SK-N-SH (cell line): ENCODE data around the gene PLEKHM3. TPM values are rescaled to one million over a fixed set of nuclear protein-coding genes. Genes with fewer than 3 reads are reported as not detected.

Experiments used
- CTCF ChIA-PET: fragments of 300-600, 350-600 bp; formaldehyde crosslinking; extraction: SDS; loops from one replicate; lab custom pipeline; 2021; lab: Yijun Ruan, JAX
- POLR2A ChIA-PET: fragments of 350-600 bp; sonication (Branson Sonifier 250); formaldehyde crosslinking; extraction: SDS; loops from one replicate; lab custom pipeline; 2020; ENCODE audit warnings: antibody characterized with exemption, inconsistent platforms; lab: Yijun Ruan, JAX
- DNase-seq: peaks from one replicate; pipeline ENCODE4 v3.0.0; 2012
- H2AFZ ChIP-seq: fragments of 200-600 bp; sonication (generic); 2 replicates; pipeline ENCODE4 v1.8.1; 2016; ENCODE audit warnings: antibody characterized with exemption, mild to moderate bottlenecking, low read depth
- H3F3A ChIP-seq: fragments of 200-600 bp; sonication (generic); replicated peaks from 2 replicates; pipeline ENCODE3; 2016; ENCODE audit warnings: antibody characterized with exemption, mild to moderate bottlenecking; ENCODE audit not compliant: insufficient read depth
- H3K27ac ChIP-seq, 2 experiments: fragments of 200-500 bp in 1 of 2; fragments of 200-600 bp in 1 of 2; sonication (Bioruptor generic) in 1 of 2; sonication (generic), shearing (Covaris generic) in 1 of 2; 2 replicates each; pipeline versions ENCODE4 v1.5.1 to v1.6.1; 2014 to 2016; ENCODE audit warnings: low read depth in 2 of 2, inconsistent platforms in 1 of 2, low read length in 1 of 2, mild to moderate bottlenecking in 1 of 2, mixed read lengths in 1 of 2
- H3K27me3 ChIP-seq: fragments of 200-600 bp; sonication (generic), shearing (Covaris generic); 2 replicates; pipeline ENCODE4 v1.6.1; 2016; ENCODE audit warnings: mixed run types; ENCODE audit not compliant: insufficient read depth
- H3K36me3 ChIP-seq, 2 experiments: fragments of 200-500 bp in 1 of 2; fragments of 200-600 bp in 1 of 2; sonication (Bioruptor generic) in 1 of 2; sonication (generic) in 1 of 2; replicated peaks in 1 of 2; 2 replicates each; pipeline versions ENCODE3 to v1.5.1; 2014 to 2016; ENCODE audit warnings: low read length in 1 of 2, mild to moderate bottlenecking in 1 of 2; ENCODE audit not compliant: insufficient read depth in 2 of 2, control insufficient read depth in 1 of 2
- H3K4me1 ChIP-seq, 2 experiments: fragments of 200-500 bp in 1 of 2; fragments of 200-600 bp in 1 of 2; sonication (Bioruptor generic) in 1 of 2; sonication (generic), shearing (Covaris generic) in 1 of 2; 2 replicates each; pipeline versions ENCODE4 v1.5.1 to v1.6.1; 2014 to 2016; ENCODE audit warnings: low read depth in 1 of 2, low read length in 1 of 2, mixed run types in 1 of 2; ENCODE audit not compliant: insufficient read depth in 2 of 2, control insufficient read depth in 1 of 2
- H3K4me2 ChIP-seq: fragments of 200-600 bp; sonication (generic), shearing (Covaris generic); 2 replicates; pipeline ENCODE4 v1.6.1; 2017; ENCODE audit warnings: mixed run types
- H3K4me3 ChIP-seq, 2 experiments: fragments of 200-500 bp in 1 of 2; fragments of 200-600 bp in 1 of 2; sonication (Bioruptor generic) in 1 of 2; sonication (generic), shearing (Covaris generic) in 1 of 2; 2 replicates each; pipeline versions ENCODE4 v1.5.1 to v1.8.1; 2014 to 2016; ENCODE audit warnings: low read depth in 2 of 2, inconsistent platforms in 1 of 2, low read length in 1 of 2, mild to moderate bottlenecking in 1 of 2, mixed read lengths in 1 of 2, moderate library complexity in 1 of 2
- H3K79me2 ChIP-seq: fragments of 200-600 bp; sonication (generic); 2 replicates; pipeline ENCODE4 v1.8.1; 2017; ENCODE audit warnings: mild to moderate bottlenecking; ENCODE audit not compliant: insufficient read depth
- H3K9ac ChIP-seq: fragments of 200-600 bp; sonication (generic); 2 replicates; pipeline ENCODE4 v1.6.1; 2017; ENCODE audit warnings: mixed run types
- H3K9me2 ChIP-seq: fragments of 200-600 bp; sonication (generic); 2 replicates; pipeline ENCODE4 v1.6.1; 2017; ENCODE audit warnings: mixed run types
- H3K9me3 ChIP-seq: fragments of 200-600 bp; sonication (generic); 2 replicates; pipeline ENCODE4 v1.6.1; 2017; ENCODE audit warnings: mixed run types, mild to moderate bottlenecking, moderate library complexity
- H4K20me1 ChIP-seq: fragments of 200-600 bp; sonication (generic); 2 replicates; pipeline ENCODE4 v1.6.1; 2017; ENCODE audit warnings: mild to moderate bottlenecking, mixed run types; ENCODE audit not compliant: insufficient read depth
- CHD2 ChIP-seq: fragments of 150-350 bp; IDR thresholded peaks from 2 replicates; pipeline ENCODE4 v1.6.1; 2018; ENCODE audit warnings: low read length; ENCODE audit not compliant: partially characterized antibody
- EZH2phosphoT487 ChIP-seq: fragments of 200-600 bp; sonication (generic); IDR thresholded peaks from 2 replicates; pipeline ENCODE4 v1.6.1; 2017; ENCODE audit warnings: low read depth, mixed run types, mild to moderate bottlenecking, antibody characterized with exemption, moderate library complexity, borderline replicate concordance
- FOXM1 ChIP-seq: IDR thresholded peaks from 2 replicates; pipeline ENCODE4 v1.4.0; 2012; ENCODE audit warnings: low read depth, mild to moderate bottlenecking
- MEF2A ChIP-seq: IDR thresholded peaks from 2 replicates; pipeline ENCODE4 v1.4.0; 2012; ENCODE audit warnings: low read depth, borderline replicate concordance
- NFIC ChIP-seq: IDR thresholded peaks from 2 replicates; pipeline ENCODE4 v1.4.0; 2012; ENCODE audit warnings: borderline replicate concordance
- POLR2AphosphoS5 ChIP-seq: IDR thresholded peaks from 2 replicates; pipeline ENCODE4 v1.6.1; 2012; ENCODE audit warnings: low read depth, low read length
- RAD21 ChIP-seq: IDR thresholded peaks from 2 replicates; pipeline ENCODE4 v1.6.1; 2012; ENCODE audit warnings: mild to moderate bottlenecking, low read length
- RCOR1 ChIP-seq: fragments of 150-350 bp; IDR thresholded peaks from 2 replicates; pipeline ENCODE4 v1.6.1; 2017; ENCODE audit warnings: antibody characterized with exemption, low read length
- RFX5 ChIP-seq: IDR thresholded peaks from 2 replicates; pipeline ENCODE4 v1.6.1; 2012; ENCODE audit warnings: mild to moderate bottlenecking, improper control_type of control experiment, low read length
- RXRA ChIP-seq: IDR thresholded peaks from 2 replicates; pipeline ENCODE4 v1.4.0; 2012; ENCODE audit warnings: low read depth, mild to moderate bottlenecking, borderline replicate concordance
- SIN3A ChIP-seq: IDR thresholded peaks from 2 replicates; pipeline ENCODE4 v1.6.1; 2012; ENCODE audit warnings: low read depth, mild to moderate bottlenecking, low read length, moderate library complexity, borderline replicate concordance
- SMC3 ChIP-seq: IDR thresholded peaks from 2 replicates; pipeline ENCODE4 v1.6.1; 2012; ENCODE audit warnings: low read depth, low read length, improper control_type of control experiment
- TCF12 ChIP-seq: IDR thresholded peaks from 2 replicates; pipeline ENCODE4 v1.4.0; 2012
- WGBS: methylation state at CpG from one replicate; pipeline ENCODE4 v1.1.6; 2017; ENCODE audit warnings: low lambda C conversion rate; 5-methylcytosine and 5-hydroxymethylcytosine counted together
- polyA plus RNA-seq, 3 experiments: library from polyadenylated mRNA; depleted of rRNA; stranded (reverse); fragments of >200 nt; gene quantifications; 2 replicates each; pipeline ENCODE4 v1.2.3, GENCODE V29; 2012
- TF ChIP-seq, protein P1 (sequence below): fragments of 200-600 bp; sonication (generic); IDR thresholded peaks from 2 replicates; pipeline ENCODE4 v1.6.1; 2017; ENCODE audit warnings: antibody characterized with exemption, mild to moderate bottlenecking, moderate library complexity
- TF ChIP-seq, protein P2 (sequence below): IDR thresholded peaks from 2 replicates; pipeline ENCODE4 v1.6.1; 2012; ENCODE audit warnings: mild to moderate bottlenecking, low read depth, low read length, moderate library complexity
- TF ChIP-seq, protein P3 (sequence below): IDR thresholded peaks from 2 replicates; pipeline ENCODE4 v1.4.0; 2012; ENCODE audit warnings: low read depth, borderline replicate concordance
- TF ChIP-seq, protein P4 (sequence below): fragments of 150-350 bp; IDR thresholded peaks from 2 replicates; pipeline ENCODE4 v1.6.1; 2016; ENCODE audit warnings: mild to moderate bottlenecking, low read depth, low read length

Gene PLEKHM3
- polyA plus RNA-seq, 1 of the 3 experiments (the other 2 are of a cell fraction), result 1.9 TPM

- no peaks in the 10 kb centered on the region for H3K9me3 ChIP-seq
- no peak overlapping the region for H3K9ac ChIP-seq
- H3K27me3 ChIP-seq, result no peaks in the 10 kb centered on the region
- H3K27ac ChIP-seq, result no peak overlapping the region
- H3K4me2 ChIP-seq, result no peak overlapping the region
- H2AFZ ChIP-seq, result no peak overlapping the region
- no peaks in the 10 kb centered on the region for H3K9me2 ChIP-seq
- no peak overlapping the region; a peak in 1 of 4 replicates for H3K4me3 ChIP-seq
- CTCF ChIA-PET, result interaction anchor here (0.6 to 13.7 kb wide), 36 partner anchors 9 to 1279 kb away, joined by 3 to 162 read pairs (median 4); partner anchors contain the start of genes CCNYL1, METTL21A and PLEKHM3
- DNase-seq, result peak; percentile 71
- WGBS, result 22% methylated on average over 9 of the region's 9 CpGs
- no peaks in the 10 kb centered on the region for H3K4me1 ChIP-seq
- TF ChIP-seq, protein P1, sequence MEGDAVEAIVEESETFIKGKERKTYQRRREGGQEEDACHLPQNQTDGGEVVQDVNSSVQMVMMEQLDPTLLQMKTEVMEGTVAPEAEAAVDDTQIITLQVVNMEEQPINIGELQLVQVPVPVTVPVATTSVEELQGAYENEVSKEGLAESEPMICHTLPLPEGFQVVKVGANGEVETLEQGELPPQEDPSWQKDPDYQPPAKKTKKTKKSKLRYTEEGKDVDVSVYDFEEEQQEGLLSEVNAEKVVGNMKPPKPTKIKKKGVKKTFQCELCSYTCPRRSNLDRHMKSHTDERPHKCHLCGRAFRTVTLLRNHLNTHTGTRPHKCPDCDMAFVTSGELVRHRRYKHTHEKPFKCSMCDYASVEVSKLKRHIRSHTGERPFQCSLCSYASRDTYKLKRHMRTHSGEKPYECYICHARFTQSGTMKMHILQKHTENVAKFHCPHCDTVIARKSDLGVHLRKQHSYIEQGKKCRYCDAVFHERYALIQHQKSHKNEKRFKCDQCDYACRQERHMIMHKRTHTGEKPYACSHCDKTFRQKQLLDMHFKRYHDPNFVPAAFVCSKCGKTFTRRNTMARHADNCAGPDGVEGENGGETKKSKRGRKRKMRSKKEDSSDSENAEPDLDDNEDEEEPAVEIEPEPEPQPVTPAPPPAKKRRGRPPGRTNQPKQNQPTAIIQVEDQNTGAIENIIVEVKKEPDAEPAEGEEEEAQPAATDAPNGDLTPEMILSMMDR, result peak; percentile 84
- TF ChIP-seq RAD21 (peak; percentile 96), SMC3 (peak; percentile 83)
- TF ChIP-seq, protein P2, sequence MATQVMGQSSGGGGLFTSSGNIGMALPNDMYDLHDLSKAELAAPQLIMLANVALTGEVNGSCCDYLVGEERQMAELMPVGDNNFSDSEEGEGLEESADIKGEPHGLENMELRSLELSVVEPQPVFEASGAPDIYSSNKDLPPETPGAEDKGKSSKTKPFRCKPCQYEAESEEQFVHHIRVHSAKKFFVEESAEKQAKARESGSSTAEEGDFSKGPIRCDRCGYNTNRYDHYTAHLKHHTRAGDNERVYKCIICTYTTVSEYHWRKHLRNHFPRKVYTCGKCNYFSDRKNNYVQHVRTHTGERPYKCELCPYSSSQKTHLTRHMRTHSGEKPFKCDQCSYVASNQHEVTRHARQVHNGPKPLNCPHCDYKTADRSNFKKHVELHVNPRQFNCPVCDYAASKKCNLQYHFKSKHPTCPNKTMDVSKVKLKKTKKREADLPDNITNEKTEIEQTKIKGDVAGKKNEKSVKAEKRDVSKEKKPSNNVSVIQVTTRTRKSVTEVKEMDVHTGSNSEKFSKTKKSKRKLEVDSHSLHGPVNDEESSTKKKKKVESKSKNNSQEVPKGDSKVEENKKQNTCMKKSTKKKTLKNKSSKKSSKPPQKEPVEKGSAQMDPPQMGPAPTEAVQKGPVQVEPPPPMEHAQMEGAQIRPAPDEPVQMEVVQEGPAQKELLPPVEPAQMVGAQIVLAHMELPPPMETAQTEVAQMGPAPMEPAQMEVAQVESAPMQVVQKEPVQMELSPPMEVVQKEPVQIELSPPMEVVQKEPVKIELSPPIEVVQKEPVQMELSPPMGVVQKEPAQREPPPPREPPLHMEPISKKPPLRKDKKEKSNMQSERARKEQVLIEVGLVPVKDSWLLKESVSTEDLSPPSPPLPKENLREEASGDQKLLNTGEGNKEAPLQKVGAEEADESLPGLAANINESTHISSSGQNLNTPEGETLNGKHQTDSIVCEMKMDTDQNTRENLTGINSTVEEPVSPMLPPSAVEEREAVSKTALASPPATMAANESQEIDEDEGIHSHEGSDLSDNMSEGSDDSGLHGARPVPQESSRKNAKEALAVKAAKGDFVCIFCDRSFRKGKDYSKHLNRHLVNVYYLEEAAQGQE, result no peak
- H3F3A ChIP-seq, result no peaks in the 10 kb centered on the region
- H4K20me1 ChIP-seq, result no peaks in the 10 kb centered on the region
- H3K79me2 ChIP-seq, result no peaks in the 10 kb centered on the region
- H3K36me3 ChIP-seq, result no peaks in the 10 kb centered on the region
- POLR2A ChIA-PET, result no interaction called here
Measured at GRCh38 chr2:208072250-208072892, 47.0 kb upstream of the PLEKHM3 start.

GRCh38 chr2:208069186-208069585, 43.9 kb upstream of the PLEKHM3 start:
- Histone ChIP-seq H3K4me2 (no peak overlapping the region), H2AFZ (no peak overlapping the region), H4K20me1 (no peaks in the 10 kb centered on the region), H3K9me2 (no peaks in the 10 kb centered on the region), H3F3A (no peaks in the 10 kb centered on the region), H3K27ac (no peak overlapping the region), H3K36me3 (no peaks in the 10 kb centered on the region), H3K4me3 (no peak overlapping the region), H3K9me3 (no peaks in the 10 kb centered on the region), H3K79me2 (no peaks in the 10 kb centered on the region), H3K4me1 (peaks cover 0 to 4% of the 10 kb centered on the region in 2 experiments; a peak in 1 of 4 replicates), H3K27me3 (no peaks in the 10 kb centered on the region), H3K9ac (no peak overlapping the region)
- DNase-seq, result peak; percentile 24
- POLR2A ChIA-PET, result interaction anchor here (0.7 kb wide), 1 partner anchor 104 kb away, joined by 3 read pairs; no protein-coding TSS in a partner anchor
- CTCF ChIA-PET, result interaction anchor here (1.0 to 13.7 kb wide), 4 partner anchors 9 to 322 kb away, joined by 4 to 162 read pairs (median 6); no protein-coding TSS in a partner anchor
- 54% methylated on average over 4 of the region's 4 CpGs for WGBS
- no peak for TF ChIP-seq CHD2
- TF ChIP-seq FOXM1, result no peak
- no peak for TF ChIP-seq TCF12
- no peak for TF ChIP-seq RXRA
- no peak for TF ChIP-seq RFX5
- TF ChIP-seq NFIC, result no peak
- no peak for TF ChIP-seq POLR2AphosphoS5
- no peak for TF ChIP-seq SIN3A
- no peak for TF ChIP-seq EZH2phosphoT487
- no peak for TF ChIP-seq RCOR1
- TF ChIP-seq, protein P3, sequence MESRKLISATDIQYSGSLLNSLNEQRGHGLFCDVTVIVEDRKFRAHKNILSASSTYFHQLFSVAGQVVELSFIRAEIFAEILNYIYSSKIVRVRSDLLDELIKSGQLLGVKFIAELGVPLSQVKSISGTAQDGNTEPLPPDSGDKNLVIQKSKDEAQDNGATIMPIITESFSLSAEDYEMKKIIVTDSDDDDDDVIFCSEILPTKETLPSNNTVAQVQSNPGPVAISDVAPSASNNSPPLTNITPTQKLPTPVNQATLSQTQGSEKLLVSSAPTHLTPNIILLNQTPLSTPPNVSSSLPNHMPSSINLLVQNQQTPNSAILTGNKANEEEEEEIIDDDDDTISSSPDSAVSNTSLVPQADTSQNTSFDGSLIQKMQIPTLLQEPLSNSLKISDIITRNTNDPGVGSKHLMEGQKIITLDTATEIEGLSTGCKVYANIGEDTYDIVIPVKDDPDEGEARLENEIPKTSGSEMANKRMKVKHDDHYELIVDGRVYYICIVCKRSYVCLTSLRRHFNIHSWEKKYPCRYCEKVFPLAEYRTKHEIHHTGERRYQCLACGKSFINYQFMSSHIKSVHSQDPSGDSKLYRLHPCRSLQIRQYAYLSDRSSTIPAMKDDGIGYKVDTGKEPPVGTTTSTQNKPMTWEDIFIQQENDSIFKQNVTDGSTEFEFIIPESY, result no peak
- TF ChIP-seq, protein P4, sequence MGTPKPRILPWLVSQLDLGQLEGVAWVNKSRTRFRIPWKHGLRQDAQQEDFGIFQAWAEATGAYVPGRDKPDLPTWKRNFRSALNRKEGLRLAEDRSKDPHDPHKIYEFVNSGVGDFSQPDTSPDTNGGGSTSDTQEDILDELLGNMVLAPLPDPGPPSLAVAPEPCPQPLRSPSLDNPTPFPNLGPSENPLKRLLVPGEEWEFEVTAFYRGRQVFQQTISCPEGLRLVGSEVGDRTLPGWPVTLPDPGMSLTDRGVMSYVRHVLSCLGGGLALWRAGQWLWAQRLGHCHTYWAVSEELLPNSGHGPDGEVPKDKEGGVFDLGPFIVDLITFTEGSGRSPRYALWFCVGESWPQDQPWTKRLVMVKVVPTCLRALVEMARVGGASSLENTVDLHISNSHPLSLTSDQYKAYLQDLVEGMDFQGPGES, result no peak
- no peak for TF ChIP-seq MEF2A
